ENCODE data around the gene TRABD.

GRCh38 chr22:50226875-50227165 is 41.1 kb downstream of the TRABD start:
- no peak for TF ChIP-seq POLR2A (IDR thresholded peaks at IDR 0.05)
- TF ChIP-seq, protein P1, sequence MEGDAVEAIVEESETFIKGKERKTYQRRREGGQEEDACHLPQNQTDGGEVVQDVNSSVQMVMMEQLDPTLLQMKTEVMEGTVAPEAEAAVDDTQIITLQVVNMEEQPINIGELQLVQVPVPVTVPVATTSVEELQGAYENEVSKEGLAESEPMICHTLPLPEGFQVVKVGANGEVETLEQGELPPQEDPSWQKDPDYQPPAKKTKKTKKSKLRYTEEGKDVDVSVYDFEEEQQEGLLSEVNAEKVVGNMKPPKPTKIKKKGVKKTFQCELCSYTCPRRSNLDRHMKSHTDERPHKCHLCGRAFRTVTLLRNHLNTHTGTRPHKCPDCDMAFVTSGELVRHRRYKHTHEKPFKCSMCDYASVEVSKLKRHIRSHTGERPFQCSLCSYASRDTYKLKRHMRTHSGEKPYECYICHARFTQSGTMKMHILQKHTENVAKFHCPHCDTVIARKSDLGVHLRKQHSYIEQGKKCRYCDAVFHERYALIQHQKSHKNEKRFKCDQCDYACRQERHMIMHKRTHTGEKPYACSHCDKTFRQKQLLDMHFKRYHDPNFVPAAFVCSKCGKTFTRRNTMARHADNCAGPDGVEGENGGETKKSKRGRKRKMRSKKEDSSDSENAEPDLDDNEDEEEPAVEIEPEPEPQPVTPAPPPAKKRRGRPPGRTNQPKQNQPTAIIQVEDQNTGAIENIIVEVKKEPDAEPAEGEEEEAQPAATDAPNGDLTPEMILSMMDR (IDR thresholded peaks at IDR 0.05): no peak
